ENCODE data around the gene TMEM60.

Gene TMEM60

DNA sequence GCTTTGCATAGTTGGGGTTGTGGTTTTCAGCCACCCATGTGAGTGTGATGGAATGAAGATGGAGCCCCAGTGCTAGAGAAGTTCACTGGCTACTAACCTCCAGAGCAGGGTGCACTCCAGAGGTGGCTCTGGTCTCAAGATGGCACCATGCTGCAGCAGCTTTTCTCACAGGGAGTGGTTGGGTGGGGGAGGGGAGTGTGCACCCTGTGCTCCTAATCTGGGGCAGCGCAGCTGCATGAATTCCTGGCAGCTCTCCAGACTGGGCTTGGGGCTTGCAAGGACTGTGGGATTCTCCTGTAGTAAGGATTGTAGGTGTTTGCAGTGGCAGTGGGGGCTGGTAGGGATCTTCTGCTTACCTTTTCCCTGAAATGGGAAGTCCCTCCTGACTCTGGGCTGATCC lies 24.0 kb upstream of the TMEM60 start:
- H3K36me3 ChIP-seq (ENCODE audit: control insufficient read depth, insufficient read depth, low read length) = no peaks in the 10 kb centered on the region
- TF ChIP-seq, protein P1, sequence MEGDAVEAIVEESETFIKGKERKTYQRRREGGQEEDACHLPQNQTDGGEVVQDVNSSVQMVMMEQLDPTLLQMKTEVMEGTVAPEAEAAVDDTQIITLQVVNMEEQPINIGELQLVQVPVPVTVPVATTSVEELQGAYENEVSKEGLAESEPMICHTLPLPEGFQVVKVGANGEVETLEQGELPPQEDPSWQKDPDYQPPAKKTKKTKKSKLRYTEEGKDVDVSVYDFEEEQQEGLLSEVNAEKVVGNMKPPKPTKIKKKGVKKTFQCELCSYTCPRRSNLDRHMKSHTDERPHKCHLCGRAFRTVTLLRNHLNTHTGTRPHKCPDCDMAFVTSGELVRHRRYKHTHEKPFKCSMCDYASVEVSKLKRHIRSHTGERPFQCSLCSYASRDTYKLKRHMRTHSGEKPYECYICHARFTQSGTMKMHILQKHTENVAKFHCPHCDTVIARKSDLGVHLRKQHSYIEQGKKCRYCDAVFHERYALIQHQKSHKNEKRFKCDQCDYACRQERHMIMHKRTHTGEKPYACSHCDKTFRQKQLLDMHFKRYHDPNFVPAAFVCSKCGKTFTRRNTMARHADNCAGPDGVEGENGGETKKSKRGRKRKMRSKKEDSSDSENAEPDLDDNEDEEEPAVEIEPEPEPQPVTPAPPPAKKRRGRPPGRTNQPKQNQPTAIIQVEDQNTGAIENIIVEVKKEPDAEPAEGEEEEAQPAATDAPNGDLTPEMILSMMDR (IDR thresholded peaks at IDR 0.05; ENCODE audit: insufficient read depth, low read length, poor library complexity, severe bottlenecking) = no peak
- no peak overlapping the region for H3K4me3 ChIP-seq (replicated peaks; ENCODE audit: low read depth, low read length)
- no peak for DNase-seq (ENCODE audit: extremely low read depth, insufficient read length)
- H3K27me3 ChIP-seq (replicated peaks; ENCODE audit: control insufficient read depth, insufficient read depth, low read length) = no peaks in the 10 kb centered on the region

DNA sequence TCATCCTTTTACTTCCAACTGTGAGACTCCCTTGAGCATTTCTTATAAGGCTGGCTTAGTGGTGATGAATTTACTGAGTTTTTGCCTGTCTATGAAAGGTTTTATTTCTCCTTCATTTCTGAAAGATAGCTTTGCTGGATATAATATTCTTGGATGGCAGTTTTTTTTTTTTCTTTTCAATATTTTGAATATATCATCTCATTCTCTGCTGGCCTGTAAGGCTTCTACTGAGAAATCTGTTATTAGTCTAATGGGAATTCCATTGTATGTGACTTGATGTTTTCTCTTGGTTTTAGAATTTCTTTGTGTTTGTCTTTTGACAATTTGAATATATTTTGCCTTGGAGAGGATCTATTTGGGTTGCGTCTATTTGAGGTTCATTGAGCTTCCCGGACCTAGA lies 22.7 kb upstream of the TMEM60 start:
- H3K4me3 ChIP-seq (replicated peaks; ENCODE audit: low read depth, low read length) = no peak overlapping the region
- H3K27me3 ChIP-seq (replicated peaks; ENCODE audit: control insufficient read depth, insufficient read depth, low read length) = no peaks in the 10 kb centered on the region
- no peak for DNase-seq (ENCODE audit: extremely low read depth, insufficient read length)
- no peaks in the 10 kb centered on the region for H3K36me3 ChIP-seq (ENCODE audit: control insufficient read depth, insufficient read depth, low read length)
- TF ChIP-seq, protein P1 (IDR thresholded peaks at IDR 0.05; ENCODE audit: insufficient read depth, low read length, poor library complexity, severe bottlenecking) = no peak

DNA sequence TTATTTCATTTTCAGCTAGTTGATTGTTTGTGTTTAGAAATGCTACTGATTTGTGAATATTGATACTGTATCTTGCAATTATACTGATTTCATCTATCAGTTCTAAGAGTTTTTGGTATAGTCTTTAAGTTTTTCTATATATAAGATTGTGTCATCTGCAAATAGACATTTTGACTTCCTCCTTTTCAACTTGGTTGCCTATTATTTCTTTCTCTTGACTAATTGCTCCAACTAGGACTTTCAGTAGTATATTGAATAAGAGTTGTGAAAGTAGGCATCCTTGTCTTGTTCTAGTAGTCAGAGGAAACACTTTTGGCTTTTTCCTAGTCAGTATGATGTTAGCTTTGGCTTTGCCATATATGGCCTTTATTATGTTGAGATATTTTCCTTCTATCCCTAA lies 20.8 kb upstream of the TMEM60 start:
- DNase-seq (ENCODE audit: extremely low read depth, insufficient read length) = no peak
- TF ChIP-seq, protein P1 (IDR thresholded peaks at IDR 0.05; ENCODE audit: insufficient read depth, low read length, poor library complexity, severe bottlenecking) = no peak
- H3K4me3 ChIP-seq (replicated peaks; ENCODE audit: low read depth, low read length) = no peak overlapping the region
- H3K27me3 ChIP-seq (replicated peaks; ENCODE audit: control insufficient read depth, insufficient read depth, low read length) = no peaks in the 10 kb centered on the region
- no peaks in the 10 kb centered on the region for H3K36me3 ChIP-seq (ENCODE audit: control insufficient read depth, insufficient read depth, low read length)

DNA sequence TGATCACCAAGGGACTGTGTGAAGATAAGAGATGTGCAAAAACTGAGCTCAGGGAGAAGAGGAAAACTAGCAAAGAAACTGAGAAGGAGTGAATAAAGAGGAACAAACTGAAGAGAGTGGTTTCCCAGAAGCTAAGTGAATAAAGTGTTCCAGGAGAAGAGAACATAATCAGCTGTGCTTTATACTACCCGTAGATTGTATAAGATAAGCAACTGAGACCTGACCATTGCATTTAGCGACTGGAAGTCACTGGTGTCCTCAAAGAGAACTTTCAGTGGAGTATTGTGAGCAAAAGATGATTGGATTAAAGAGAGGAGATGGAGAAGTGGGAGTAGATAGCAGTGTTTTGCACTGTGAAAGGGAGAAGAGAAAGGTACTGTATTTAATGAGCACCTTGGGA lies 14.9 kb upstream of the TMEM60 start:
- H3K36me3 ChIP-seq (ENCODE audit: control insufficient read depth, insufficient read depth, low read length) = no peaks in the 10 kb centered on the region
- H3K27me3 ChIP-seq (replicated peaks; ENCODE audit: control insufficient read depth, insufficient read depth, low read length) = no peaks in the 10 kb centered on the region
- H3K4me3 ChIP-seq (replicated peaks; ENCODE audit: low read depth, low read length) = no peak overlapping the region
- no peak for DNase-seq (ENCODE audit: extremely low read depth, insufficient read length)
- TF ChIP-seq, protein P1 (IDR thresholded peaks at IDR 0.05; ENCODE audit: insufficient read depth, low read length, poor library complexity, severe bottlenecking) = no peak

DNA sequence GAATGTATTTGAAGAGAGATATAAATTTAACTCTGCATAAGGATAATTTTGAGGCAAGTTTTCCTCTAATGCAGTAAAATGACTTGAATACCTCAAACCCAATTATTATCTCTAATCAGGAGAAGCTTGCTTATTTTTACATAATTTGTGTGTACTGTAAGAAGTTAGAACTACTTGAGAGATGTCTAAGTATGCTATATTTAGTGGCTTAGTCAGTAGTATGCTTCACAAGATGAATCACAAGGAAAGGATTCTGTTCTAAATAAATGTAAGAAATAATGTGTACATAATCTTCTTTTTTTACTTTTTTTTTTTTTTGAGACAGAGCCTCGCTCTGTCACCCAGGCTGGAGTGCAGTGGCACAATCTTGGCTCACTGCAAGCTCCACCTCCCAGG lies 14.1 kb upstream of the TMEM60 start:
- TF ChIP-seq, protein P1 (IDR thresholded peaks at IDR 0.05; ENCODE audit: insufficient read depth, low read length, poor library complexity, severe bottlenecking) = no peak
- Histone ChIP-seq H3K36me3 (ENCODE audit: control insufficient read depth, insufficient read depth, low read length) (no peaks in the 10 kb centered on the region), H3K4me3 (replicated peaks; ENCODE audit: low read depth, low read length) (no peak overlapping the region), H3K27me3 (replicated peaks; ENCODE audit: control insufficient read depth, insufficient read depth, low read length) (no peaks in the 10 kb centered on the region)
- DNase-seq (ENCODE audit: extremely low read depth, insufficient read length) = no peak
